Gastrocnemius medialis (tissue), 4 donors: ENCODE measurements around the gene TFAP2D. TPM values are rescaled to one million over a fixed set of nuclear protein-coding genes. Genes with fewer than 3 reads are reported as not detected.

Source experiments
- ATAC-seq, 2 donors: fragments of 150-250 bp; one replicate each; pipeline ENCODE4 v1.9.1; 2016
- DNase-seq, 2 donors: peaks; one replicate each; pipeline ENCODE4 v3.0.0-alpha.2; 2019
- H3K27ac ChIP-seq, 4 donors: fragments of 200-600 bp; sonication (generic); 1 replicate in 1 of 4; 2 replicates in 3 of 4; pipeline ENCODE4 v1.5.1; 2016 to 2018; ENCODE audit warnings: mild to moderate bottlenecking in 2 of 4, moderate library complexity in 1 of 4
- H3K27me3 ChIP-seq, 3 donors: fragments of 200-600 bp; sonication (generic) in 2 of 3; 1 replicate in 1 of 3; 2 replicates in 2 of 3; pipeline versions ENCODE4 v1.5.1 to v1.6.0; 2016 to 2019; ENCODE audit warnings: mild to moderate bottlenecking in 1 of 3, moderate library complexity in 1 of 3
- H3K36me3 ChIP-seq, 2 donors: fragments of 200-600 bp; sonication (generic) in 1 of 2; one replicate each; pipeline ENCODE4 v1.5.1; 2017 to 2018
- H3K4me1 ChIP-seq, 2 donors: fragments of 200-600 bp; sonication (generic) in 1 of 2; one replicate each; pipeline ENCODE4 v1.5.1; 2016 to 2017; ENCODE audit warnings: mild to moderate bottlenecking in 2 of 2
- H3K4me3 ChIP-seq, 4 donors: fragments of 200-600 bp; sonication (generic) in 3 of 4; 1 replicate in 1 of 4; 2 replicates in 3 of 4; pipeline ENCODE4 v1.5.1; 2016 to 2019; ENCODE audit warnings: mild to moderate bottlenecking in 2 of 4
- H3K9me3 ChIP-seq, 3 donors: fragments of 200-600 bp; sonication (generic) in 2 of 3; 1 replicate in 1 of 3; 2 replicates in 2 of 3; pipeline ENCODE4 v1.5.1; 2016 to 2019
- CTCF ChIP-seq, 5 experiments: fragments of 450-650 bp in 3 of 5; fragments of 200-600 bp in 2 of 5; sonication (generic) in 2 of 5; IDR thresholded peaks in 4 of 5; conservative IDR thresholded peaks in 1 of 5; 1 replicate in 4 of 5; 2 replicates in 1 of 5; pipeline ENCODE4 v1.5.1; 2016 to 2019; ENCODE audit warnings: antibody characterized with exemption in 5 of 5, mild to moderate bottlenecking in 3 of 5, moderate library complexity in 3 of 5
- POLR2A ChIP-seq, 2 donors: fragments of 450-650 bp; IDR thresholded peaks; one replicate each; pipeline ENCODE4 v1.6.1; 2017; ENCODE audit warnings: antibody characterized with exemption in 2 of 2, mild to moderate bottlenecking in 2 of 2, moderate library complexity in 2 of 2
- in situ Hi-C, 4 donors: fragments of 200-750 bp; cut with MboI; loops; one replicate each; pipeline versions ENCODE4 v1.15.0 to v1.8.0; 2017; ENCODE audit warnings: low sequenced_read_pairs in 4 of 4
- intact Hi-C: fragments of 100-400 bp; cut with DNase I; formaldehyde crosslinking; loops from one replicate; pipeline ENCODE4 v1.15.1; 2023; ENCODE audit warnings: low total_unique reads
- total RNA-seq, 4 donors: library from RNA; depleted of rRNA; stranded (reverse); fragments of >200 nt; gene quantifications; one replicate each; pipeline versions ENCODE4 v1.1.0 to v1.2.3, GENCODE V29; 2016

Gene TFAP2D
- total RNA-seq, 4 donors from 2014 or later = not detected

- Histone ChIP-seq H3K27ac (no peak overlapping the region), H3K27me3 (no peaks in the 10 kb centered on the region), H3K9me3 (no peaks in the 10 kb centered on the region), H3K4me3 (no peak overlapping the region), H3K4me1 (no peaks in the 10 kb centered on the region), H3K36me3 (no peaks in the 10 kb centered on the region)
- intact Hi-C loops (no loop called here), in situ Hi-C loops (no loop called here)
- DNase-seq (no peak), ATAC-seq (no peak)
- no peak for TF ChIP-seq POLR2A (IDR thresholded peaks at IDR 0.05)
- no peak for TF ChIP-seq CTCF (IDR thresholded peaks at IDR 0.05 in 4 of 5, conservative IDR thresholded peaks at IDR 0.05 in 1 of 5)
These were observed 21.2 kb downstream of the TFAP2D start for GRCh38 chr6:50734488-50734887.

GRCh38 chr6:50742161-50742560 is 28.8 kb downstream of the TFAP2D start:
- no peak overlapping the region for H3K4me3 ChIP-seq
- DNase-seq (no peak), ATAC-seq (no peak)
- no peak overlapping the region for H3K27ac ChIP-seq
- TF ChIP-seq POLR2A (IDR thresholded peaks at IDR 0.05) = no peak
- TF ChIP-seq CTCF (IDR thresholded peaks at IDR 0.05 in 4 of 5, conservative IDR thresholded peaks at IDR 0.05 in 1 of 5) = no peak
- in situ Hi-C loops (no loop called here), intact Hi-C loops (no loop called here)
- no peaks in the 10 kb centered on the region for H3K27me3 ChIP-seq
- no peaks in the 10 kb centered on the region for H3K9me3 ChIP-seq
- H3K36me3 ChIP-seq = no peaks in the 10 kb centered on the region
- H3K4me1 ChIP-seq = no peaks in the 10 kb centered on the region

- no peak for TF ChIP-seq CTCF (IDR thresholded peaks at IDR 0.05 in 4 of 5, conservative IDR thresholded peaks at IDR 0.05 in 1 of 5)
- TF ChIP-seq POLR2A (IDR thresholded peaks at IDR 0.05) = no peak
- Histone ChIP-seq H3K4me3 (no peak overlapping the region), H3K9me3 (no peaks in the 10 kb centered on the region), H3K4me1 (no peaks in the 10 kb centered on the region), H3K36me3 (no peaks in the 10 kb centered on the region), H3K27ac (no peak overlapping the region), H3K27me3 (no peaks in the 10 kb centered on the region)
- in situ Hi-C loops (no loop called here), intact Hi-C loops (no loop called here)
- ATAC-seq (no peak), DNase-seq (no peak)
These were observed 31.6 kb downstream of the TFAP2D start for GRCh38 chr6:50744976-50745375.

GRCh38 chr6:50762798-50763197 is 49.5 kb downstream of the TFAP2D start:
- H3K27ac ChIP-seq = no peak overlapping the region
- no peaks in the 10 kb centered on the region for H3K4me1 ChIP-seq
- H3K27me3 ChIP-seq = no peaks in the 10 kb centered on the region
- intact Hi-C loops = no loop called here
- DNase-seq = no peak
- TF ChIP-seq CTCF (IDR thresholded peaks at IDR 0.05 in 4 of 5, conservative IDR thresholded peaks at IDR 0.05 in 1 of 5) = no peak
- no peak for TF ChIP-seq POLR2A (IDR thresholded peaks at IDR 0.05)
- H3K4me3 ChIP-seq = no peak overlapping the region
- in situ Hi-C loops = no loop called here
- H3K9me3 ChIP-seq = no peaks in the 10 kb centered on the region
- no peak for ATAC-seq
- no peaks in the 10 kb centered on the region for H3K36me3 ChIP-seq

- in situ Hi-C loops = no loop called here
- Histone ChIP-seq H3K27me3 (no peaks in the 10 kb centered on the region), H3K4me1 (no peaks in the 10 kb centered on the region), H3K9me3 (no peaks in the 10 kb centered on the region), H3K36me3 (no peaks in the 10 kb centered on the region), H3K4me3 (no peak overlapping the region), H3K27ac (no peak overlapping the region)
- TF ChIP-seq POLR2A (IDR thresholded peaks at IDR 0.05) (no peak), CTCF (IDR thresholded peaks at IDR 0.05 in 4 of 5, conservative IDR thresholded peaks at IDR 0.05 in 1 of 5) (no peak)
- intact Hi-C loops = no loop called here
- ATAC-seq (no peak), DNase-seq (no peak)
These were observed 65.4 kb downstream of the TFAP2D start for GRCh38 chr6:50778696-50779095.
